WTC11 (cell line): ENCODE data around the gene ADPRS.

Experiments used
- CBFB ChIP-seq: sonication (generic); formaldehyde crosslinking; IDR thresholded peaks from 2 replicates; pipeline ENCODE4 v1.8.1; 2022; ENCODE audit warnings: mild to moderate bottlenecking, low read depth, missing genetic modification reagents
- ESRRA ChIP-seq: sonication (generic); formaldehyde crosslinking; IDR thresholded peaks from 2 replicates; pipeline ENCODE4 v1.8.1; 2022; ENCODE audit warnings: mild to moderate bottlenecking, missing genetic modification reagents, borderline replicate concordance
- JUN ChIP-seq: sonication (generic); formaldehyde crosslinking; IDR thresholded peaks from 2 replicates; pipeline ENCODE4 v1.8.0; 2023; ENCODE audit warnings: mild to moderate bottlenecking, missing genetic modification reagents
- SP1 ChIP-seq: sonication (generic); formaldehyde crosslinking; conservative IDR thresholded peaks from 2 replicates; pipeline ENCODE4 v1.8.1; 2022; ENCODE audit warnings: missing genetic modification reagents
- TCF7 ChIP-seq: sonication (generic); formaldehyde crosslinking; IDR thresholded peaks from 2 replicates; pipeline ENCODE4 v1.8.0; 2022; ENCODE audit warnings: mild to moderate bottlenecking, low read depth, missing genetic modification reagents, moderate library complexity
- ZNF263 ChIP-seq: sonication (generic); formaldehyde crosslinking; IDR thresholded peaks from 2 replicates; pipeline ENCODE4 v1.8.1; 2022; ENCODE audit warnings: low read depth, mild to moderate bottlenecking, moderate library complexity, missing genetic modification reagents
- TF ChIP-seq, protein P1 (sequence below): fragments of 200-600 bp; IDR thresholded peaks from 2 replicates; pipeline ENCODE4 v1.8.0; 2022; ENCODE audit warnings: antibody characterized with exemption
- TF ChIP-seq, protein P2 (sequence below): sonication (generic); formaldehyde crosslinking; conservative IDR thresholded peaks from 2 replicates; pipeline ENCODE4 v1.8.1; 2023; ENCODE audit warnings: mild to moderate bottlenecking, low read depth, missing genetic modification reagents, moderate library complexity
- TF ChIP-seq, protein P3 (sequence below): sonication (generic); formaldehyde crosslinking; IDR thresholded peaks from 2 replicates; pipeline ENCODE4 v1.8.0; 2022; ENCODE audit warnings: mild to moderate bottlenecking, missing genetic modification reagents
- TF ChIP-seq, protein P4 (sequence below): sonication (generic); formaldehyde crosslinking; IDR thresholded peaks from 2 replicates; pipeline ENCODE4 v1.8.1; 2023; ENCODE audit warnings: mild to moderate bottlenecking, missing genetic modification reagents
- TF ChIP-seq, protein P5 (sequence below): sonication (generic); formaldehyde crosslinking; IDR thresholded peaks from 2 replicates; pipeline ENCODE4 v1.8.1; 2022; ENCODE audit warnings: mild to moderate bottlenecking, missing genetic modification reagents, moderate library complexity, borderline replicate concordance

DNA sequence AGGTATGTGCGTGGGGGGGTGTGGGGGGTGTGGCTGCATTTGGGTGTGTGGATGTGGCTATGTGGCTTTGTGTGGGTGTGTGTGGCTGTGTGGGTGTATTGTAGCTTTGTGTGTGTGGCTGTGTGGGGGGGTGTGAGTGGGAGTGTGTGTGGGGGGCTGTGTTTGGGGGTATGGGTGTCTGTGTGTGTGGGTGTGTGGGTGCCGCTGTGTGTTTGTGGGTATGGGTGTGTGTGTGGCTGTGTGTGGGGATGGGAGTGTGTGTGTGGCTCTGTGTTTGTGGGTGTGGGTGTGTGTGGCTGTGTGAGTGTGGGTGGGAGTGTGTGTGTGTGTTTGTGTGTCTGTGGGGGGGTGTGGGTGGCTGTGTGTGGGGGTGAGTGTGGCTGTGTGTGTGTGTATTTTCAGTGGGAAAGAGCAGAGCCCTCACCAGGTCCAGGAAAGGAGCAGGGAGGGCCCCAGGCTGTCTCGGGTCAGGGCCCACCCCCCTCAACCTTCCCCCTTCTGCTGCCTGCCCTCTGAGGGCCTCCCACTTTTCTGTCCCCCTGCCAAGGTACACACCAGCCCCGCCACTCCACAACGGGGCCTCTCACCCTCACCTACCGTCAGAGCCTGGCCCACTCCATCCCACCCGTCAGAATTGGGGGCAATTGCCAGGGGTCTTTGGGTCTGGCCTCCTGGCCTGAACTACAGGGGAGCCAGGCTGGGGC, 38.3 kb downstream of the ADPRS start:
- no peak for TF ChIP-seq CBFB
- TF ChIP-seq, protein P1, sequence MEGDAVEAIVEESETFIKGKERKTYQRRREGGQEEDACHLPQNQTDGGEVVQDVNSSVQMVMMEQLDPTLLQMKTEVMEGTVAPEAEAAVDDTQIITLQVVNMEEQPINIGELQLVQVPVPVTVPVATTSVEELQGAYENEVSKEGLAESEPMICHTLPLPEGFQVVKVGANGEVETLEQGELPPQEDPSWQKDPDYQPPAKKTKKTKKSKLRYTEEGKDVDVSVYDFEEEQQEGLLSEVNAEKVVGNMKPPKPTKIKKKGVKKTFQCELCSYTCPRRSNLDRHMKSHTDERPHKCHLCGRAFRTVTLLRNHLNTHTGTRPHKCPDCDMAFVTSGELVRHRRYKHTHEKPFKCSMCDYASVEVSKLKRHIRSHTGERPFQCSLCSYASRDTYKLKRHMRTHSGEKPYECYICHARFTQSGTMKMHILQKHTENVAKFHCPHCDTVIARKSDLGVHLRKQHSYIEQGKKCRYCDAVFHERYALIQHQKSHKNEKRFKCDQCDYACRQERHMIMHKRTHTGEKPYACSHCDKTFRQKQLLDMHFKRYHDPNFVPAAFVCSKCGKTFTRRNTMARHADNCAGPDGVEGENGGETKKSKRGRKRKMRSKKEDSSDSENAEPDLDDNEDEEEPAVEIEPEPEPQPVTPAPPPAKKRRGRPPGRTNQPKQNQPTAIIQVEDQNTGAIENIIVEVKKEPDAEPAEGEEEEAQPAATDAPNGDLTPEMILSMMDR, result no peak
- TF ChIP-seq, protein P2, sequence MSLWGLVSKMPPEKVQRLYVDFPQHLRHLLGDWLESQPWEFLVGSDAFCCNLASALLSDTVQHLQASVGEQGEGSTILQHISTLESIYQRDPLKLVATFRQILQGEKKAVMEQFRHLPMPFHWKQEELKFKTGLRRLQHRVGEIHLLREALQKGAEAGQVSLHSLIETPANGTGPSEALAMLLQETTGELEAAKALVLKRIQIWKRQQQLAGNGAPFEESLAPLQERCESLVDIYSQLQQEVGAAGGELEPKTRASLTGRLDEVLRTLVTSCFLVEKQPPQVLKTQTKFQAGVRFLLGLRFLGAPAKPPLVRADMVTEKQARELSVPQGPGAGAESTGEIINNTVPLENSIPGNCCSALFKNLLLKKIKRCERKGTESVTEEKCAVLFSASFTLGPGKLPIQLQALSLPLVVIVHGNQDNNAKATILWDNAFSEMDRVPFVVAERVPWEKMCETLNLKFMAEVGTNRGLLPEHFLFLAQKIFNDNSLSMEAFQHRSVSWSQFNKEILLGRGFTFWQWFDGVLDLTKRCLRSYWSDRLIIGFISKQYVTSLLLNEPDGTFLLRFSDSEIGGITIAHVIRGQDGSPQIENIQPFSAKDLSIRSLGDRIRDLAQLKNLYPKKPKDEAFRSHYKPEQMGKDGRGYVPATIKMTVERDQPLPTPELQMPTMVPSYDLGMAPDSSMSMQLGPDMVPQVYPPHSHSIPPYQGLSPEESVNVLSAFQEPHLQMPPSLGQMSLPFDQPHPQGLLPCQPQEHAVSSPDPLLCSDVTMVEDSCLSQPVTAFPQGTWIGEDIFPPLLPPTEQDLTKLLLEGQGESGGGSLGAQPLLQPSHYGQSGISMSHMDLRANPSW (CRISPR knock-in tag), result no peak
- TF ChIP-seq ZNF263 (CRISPR knock-in tag), result no peak
- TF ChIP-seq, protein P3, sequence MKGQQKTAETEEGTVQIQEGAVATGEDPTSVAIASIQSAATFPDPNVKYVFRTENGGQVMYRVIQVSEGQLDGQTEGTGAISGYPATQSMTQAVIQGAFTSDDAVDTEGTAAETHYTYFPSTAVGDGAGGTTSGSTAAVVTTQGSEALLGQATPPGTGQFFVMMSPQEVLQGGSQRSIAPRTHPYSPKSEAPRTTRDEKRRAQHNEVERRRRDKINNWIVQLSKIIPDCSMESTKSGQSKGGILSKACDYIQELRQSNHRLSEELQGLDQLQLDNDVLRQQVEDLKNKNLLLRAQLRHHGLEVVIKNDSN, result no peak
- no peak for TF ChIP-seq TCF7
- TF ChIP-seq ESRRA (CRISPR knock-in tag), result no peak
- no peak for TF ChIP-seq SP1 (CRISPR knock-in tag)
- no peak for TF ChIP-seq JUN (CRISPR knock-in tag)
- TF ChIP-seq, protein P4, sequence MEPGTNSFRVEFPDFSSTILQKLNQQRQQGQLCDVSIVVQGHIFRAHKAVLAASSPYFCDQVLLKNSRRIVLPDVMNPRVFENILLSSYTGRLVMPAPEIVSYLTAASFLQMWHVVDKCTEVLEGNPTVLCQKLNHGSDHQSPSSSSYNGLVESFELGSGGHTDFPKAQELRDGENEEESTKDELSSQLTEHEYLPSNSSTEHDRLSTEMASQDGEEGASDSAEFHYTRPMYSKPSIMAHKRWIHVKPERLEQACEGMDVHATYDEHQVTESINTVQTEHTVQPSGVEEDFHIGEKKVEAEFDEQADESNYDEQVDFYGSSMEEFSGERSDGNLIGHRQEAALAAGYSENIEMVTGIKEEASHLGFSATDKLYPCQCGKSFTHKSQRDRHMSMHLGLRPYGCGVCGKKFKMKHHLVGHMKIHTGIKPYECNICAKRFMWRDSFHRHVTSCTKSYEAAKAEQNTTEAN (CRISPR knock-in tag), result no peak
- TF ChIP-seq, protein P5, sequence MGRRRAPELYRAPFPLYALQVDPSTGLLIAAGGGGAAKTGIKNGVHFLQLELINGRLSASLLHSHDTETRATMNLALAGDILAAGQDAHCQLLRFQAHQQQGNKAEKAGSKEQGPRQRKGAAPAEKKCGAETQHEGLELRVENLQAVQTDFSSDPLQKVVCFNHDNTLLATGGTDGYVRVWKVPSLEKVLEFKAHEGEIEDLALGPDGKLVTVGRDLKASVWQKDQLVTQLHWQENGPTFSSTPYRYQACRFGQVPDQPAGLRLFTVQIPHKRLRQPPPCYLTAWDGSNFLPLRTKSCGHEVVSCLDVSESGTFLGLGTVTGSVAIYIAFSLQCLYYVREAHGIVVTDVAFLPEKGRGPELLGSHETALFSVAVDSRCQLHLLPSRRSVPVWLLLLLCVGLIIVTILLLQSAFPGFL (CRISPR knock-in tag), result no peak
